HCEC 1CT (cell line): ENCODE results near the gene HMCN2.
"Not testable (repeated sequence)": the region's sequence is repeated elsewhere in the genome, so short reads cannot be mapped to it uniquely, and the experiment has no call there.

ENCODE experiments used
- DNase-seq: peaks from one replicate; pipeline ENCODE4 v3.0.0-alpha.2; 2017

The HMCN2 gene

GRCh38 chr9:130395810-130396435 lies 130.4 kb downstream of the HMCN2 start:
- no peak for DNase-seq

GRCh38 chr9:130396581-130396980 lies 131.0 kb downstream of the HMCN2 start:
- no peak for DNase-seq

- no peak for DNase-seq
Observed at GRCh38 chr9:130398487-130399240, 133.1 kb downstream of the HMCN2 start.

GRCh38 chr9:130399768-130400167 lies 134.2 kb downstream of the HMCN2 start:
- no peak for DNase-seq

- DNase-seq = no peak
Observed at GRCh38 chr9:130400870-130401269, 135.3 kb downstream of the HMCN2 start.

GRCh38 chr9:130401742-130402141 lies 136.2 kb downstream of the HMCN2 start:
- DNase-seq = not testable (repeated sequence)

- DNase-seq = no peak
Observed at GRCh38 chr9:130402243-130402642, 136.7 kb downstream of the HMCN2 start.

- DNase-seq = no peak
Observed at GRCh38 chr9:130402645-130403440, 137.3 kb downstream of the HMCN2 start.

GRCh38 chr9:130405657-130406257 lies 140.2 kb downstream of the HMCN2 start:
- no peak for DNase-seq

GRCh38 chr9:130406278-130406895 lies 140.8 kb downstream of the HMCN2 start:
- no peak for DNase-seq

- no peak for DNase-seq
Observed at GRCh38 chr9:130407916-130408663, 142.5 kb downstream of the HMCN2 start.

GRCh38 chr9:130408669-130409068 lies 143.1 kb downstream of the HMCN2 start:
- no peak for DNase-seq

GRCh38 chr9:130409246-130409645 lies 143.7 kb downstream of the HMCN2 start:
- DNase-seq = no peak

- DNase-seq = no peak
Observed at GRCh38 chr9:130410443-130410842, 144.9 kb downstream of the HMCN2 start.

GRCh38 chr9:130411566-130411915 lies 146.0 kb downstream of the HMCN2 start:
- no peak for DNase-seq

GRCh38 chr9:130414081-130414731 lies 148.6 kb downstream of the HMCN2 start:
- DNase-seq = no peak

GRCh38 chr9:130414910-130415746 lies 149.6 kb downstream of the HMCN2 start:
- DNase-seq = no peak

GRCh38 chr9:130417602-130418001 lies 152.0 kb downstream of the HMCN2 start:
- DNase-seq = no peak

GRCh38 chr9:130418776-130419175 lies 153.2 kb downstream of the HMCN2 start:
- DNase-seq = no peak

GRCh38 chr9:130419521-130420035 lies 154.0 kb downstream of the HMCN2 start:
- DNase-seq = no peak
